KMS-11 (cell line): ENCODE results near the gene CAMSAP1.
"Not testable (repeated sequence)": the region's sequence is repeated elsewhere in the genome, so short reads cannot be mapped to it uniquely, and the experiment has no call there.

Experiments
- H2AFZ ChIP-seq: fragments of 200-600 bp; sonication (generic); 2 replicates; pipeline ENCODE4 v1.6.1; 2016; ENCODE audit warnings: antibody characterized with exemption, mixed run types, low read depth
- H3K27ac ChIP-seq: fragments of 200-600 bp; sonication (generic); 2 replicates; pipeline ENCODE4 v1.6.1; 2016; ENCODE audit warnings: mild to moderate bottlenecking, mixed run types
- H3K27me3 ChIP-seq: fragments of 200-600 bp; sonication (generic); 2 replicates; pipeline ENCODE4 v1.6.1; 2017; ENCODE audit warnings: mild to moderate bottlenecking, low read depth, mixed run types, moderate library complexity; ENCODE audit not compliant: insufficient read depth
- H3K36me3 ChIP-seq: fragments of 200-600 bp; sonication (generic); 2 replicates; pipeline ENCODE4 v1.6.1; 2017; ENCODE audit warnings: mild to moderate bottlenecking, mixed run types; ENCODE audit not compliant: insufficient read depth
- H3K4me1 ChIP-seq: fragments of 200-600 bp; sonication (generic); 2 replicates; pipeline ENCODE4 v1.6.1; 2016; ENCODE audit warnings: mild to moderate bottlenecking, low read depth, mixed run types; ENCODE audit not compliant: poor library complexity, severe bottlenecking
- H3K4me2 ChIP-seq: fragments of 200-600 bp; sonication (generic); 2 replicates; pipeline ENCODE4 v1.7.0; 2016; ENCODE audit warnings: mild to moderate bottlenecking, mixed run types
- H3K4me3 ChIP-seq: fragments of 200-600 bp; sonication (generic); IDR thresholded peaks from 2 replicates; pipeline ENCODE4 v1.6.1; 2017; ENCODE audit warnings: low read depth, low read length, mixed read lengths; ENCODE audit not compliant: insufficient read depth
- H3K79me2 ChIP-seq: fragments of 200-600 bp; sonication (generic); 2 replicates; pipeline ENCODE4 v1.6.1; 2016; ENCODE audit warnings: low read depth, mixed run types; ENCODE audit not compliant: insufficient read depth
- H3K9ac ChIP-seq: fragments of 200-600 bp; sonication (generic); 2 replicates; pipeline ENCODE4 v1.6.1; 2016; ENCODE audit warnings: mild to moderate bottlenecking, mixed run types
- H4K20me1 ChIP-seq: fragments of 200-600 bp; sonication (generic); 2 replicates; pipeline ENCODE4 v1.6.1; 2016; ENCODE audit warnings: mild to moderate bottlenecking, mixed run types; ENCODE audit not compliant: insufficient read depth
- CTCF ChIP-seq: fragments of 200-600 bp; sonication (generic); conservative IDR thresholded peaks from 2 replicates; pipeline ENCODE4 v1.6.1; 2017; ENCODE audit warnings: low read depth, mild to moderate bottlenecking, antibody characterized with exemption, low read length, moderate library complexity, mixed read lengths

CAMSAP1 gene

GRCh38 chr9:135920973-135921585, 13.7 kb upstream of the CAMSAP1 start:
- Histone ChIP-seq H3K4me1 (no peaks in the 10 kb centered on the region), H4K20me1 (no peaks in the 10 kb centered on the region), H3K4me3 (no peak overlapping the region), H3K27me3 (no peaks in the 10 kb centered on the region), H3K4me2 (no peak overlapping the region), H3K79me2 (no peaks in the 10 kb centered on the region), H3K9ac (no peak overlapping the region), H3K36me3 (no peaks in the 10 kb centered on the region), H2AFZ (no peak overlapping the region), H3K27ac (no peak overlapping the region)
- no peak for TF ChIP-seq CTCF

GRCh38 chr9:135920256-135920930, 13.0 kb upstream of the CAMSAP1 start:
- no peaks in the 10 kb centered on the region for H3K79me2 ChIP-seq
- H4K20me1 ChIP-seq: no peaks in the 10 kb centered on the region
- H2AFZ ChIP-seq: no peak overlapping the region
- H3K27me3 ChIP-seq: no peaks in the 10 kb centered on the region
- no peak for TF ChIP-seq CTCF
- no peak overlapping the region for H3K4me2 ChIP-seq
- H3K4me1 ChIP-seq: no peaks in the 10 kb centered on the region
- H3K4me3 ChIP-seq: no peak overlapping the region
- H3K36me3 ChIP-seq: no peaks in the 10 kb centered on the region; the same call in 1 of the 2 replicates
- H3K9ac ChIP-seq: no peak overlapping the region
- no peak overlapping the region for H3K27ac ChIP-seq

GRCh38 chr9:135919318-135919890, 12.1 kb upstream of the CAMSAP1 start:
- no peak overlapping the region for H3K4me3 ChIP-seq
- no peaks in the 10 kb centered on the region; the same call in 1 of the 2 replicates for H3K36me3 ChIP-seq
- no peak overlapping the region for H3K27ac ChIP-seq
- H3K27me3 ChIP-seq: no peaks in the 10 kb centered on the region
- H3K4me2 ChIP-seq: no peak overlapping the region
- TF ChIP-seq CTCF: no peak
- H3K9ac ChIP-seq: no peak overlapping the region
- H3K4me1 ChIP-seq: no peaks in the 10 kb centered on the region
- no peak overlapping the region for H2AFZ ChIP-seq
- H3K79me2 ChIP-seq: no peaks in the 10 kb centered on the region
- no peaks in the 10 kb centered on the region for H4K20me1 ChIP-seq

DNA sequence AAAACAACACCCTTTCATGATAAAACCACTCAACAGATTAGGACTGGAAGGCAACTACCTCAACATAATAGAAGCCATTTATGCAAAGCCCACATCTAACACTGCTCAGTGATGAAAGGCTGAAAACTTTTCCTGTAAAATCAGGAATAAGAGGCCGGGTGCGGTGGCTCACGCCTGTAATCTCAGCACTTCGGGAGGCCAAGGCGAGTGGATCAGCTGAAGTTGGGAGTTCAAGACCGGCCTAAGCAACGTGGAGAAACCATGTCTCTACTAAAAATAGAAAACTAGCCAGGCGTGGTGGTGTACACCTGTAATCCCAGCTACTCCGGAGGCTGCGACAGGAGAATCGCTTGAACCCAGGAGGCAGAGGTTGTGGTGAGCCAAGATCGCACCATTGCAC, 8.9 kb upstream of the CAMSAP1 start:
- H3K79me2 ChIP-seq, H3K4me3 ChIP-seq, H4K20me1 ChIP-seq, H3K9ac ChIP-seq, H3K4me1 ChIP-seq, H2AFZ ChIP-seq, H3K4me2 ChIP-seq, H3K27ac ChIP-seq, H3K27me3 ChIP-seq, H3K36me3 ChIP-seq: not testable (repeated sequence)

DNA sequence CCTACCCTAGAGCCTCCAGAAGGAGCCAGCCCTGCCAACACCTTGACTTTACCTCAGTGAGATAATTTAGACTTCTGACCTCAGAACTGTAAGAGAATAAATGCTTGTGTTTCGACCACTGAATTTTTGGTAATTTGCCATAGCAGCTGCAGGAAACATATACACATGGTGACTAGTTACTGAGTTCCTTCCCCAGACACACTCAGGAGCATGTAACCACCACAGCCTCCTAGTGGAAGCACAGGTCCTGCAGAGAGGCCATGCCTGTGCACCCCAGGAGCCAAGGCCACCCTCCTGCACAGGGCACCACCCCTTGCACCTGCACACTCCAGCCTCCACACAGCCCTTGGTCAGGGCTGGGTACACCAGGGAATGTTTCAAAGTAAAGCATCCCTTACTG, 7.6 kb upstream of the CAMSAP1 start:
- H3K27ac ChIP-seq: no peak overlapping the region
- H3K4me3 ChIP-seq: no peak overlapping the region
- H3K27me3 ChIP-seq: no peaks in the 10 kb centered on the region
- no peak overlapping the region for H2AFZ ChIP-seq
- H3K36me3 ChIP-seq: no peaks in the 10 kb centered on the region; the same call in 1 of the 2 replicates
- no peak overlapping the region for H3K9ac ChIP-seq
- H3K79me2 ChIP-seq: no peaks in the 10 kb centered on the region
- H3K4me1 ChIP-seq: no peaks in the 10 kb centered on the region
- H3K4me2 ChIP-seq: no peak overlapping the region
- no peak for TF ChIP-seq CTCF
- H4K20me1 ChIP-seq: no peaks in the 10 kb centered on the region

- H2AFZ ChIP-seq, H4K20me1 ChIP-seq, H3K36me3 ChIP-seq, H3K27ac ChIP-seq, H3K4me1 ChIP-seq, H3K79me2 ChIP-seq, H3K27me3 ChIP-seq, H3K4me3 ChIP-seq, H3K4me2 ChIP-seq, H3K9ac ChIP-seq: not testable (repeated sequence)
Observed at GRCh38 chr9:135911233-135911632, 3.9 kb upstream of the CAMSAP1 start.
